K562 (cell line): Measurements from ENCODE around the gene GIT2. TPM values are rescaled to one million over a fixed set of nuclear protein-coding genes. Genes with fewer than 3 reads are reported as not detected.

ENCODE experiments used
- BDP1 ChIP-seq: IDR thresholded peaks from 3 replicates; pipeline ENCODE4 v1.6.1; 2011; ENCODE audit not compliant: insufficient read length, insufficient read depth
- BRCA1 ChIP-seq, 2 experiments: fragments of 450-650 bp in 1 of 2; sonication (generic) in 1 of 2; formaldehyde crosslinking in 1 of 2; IDR thresholded peaks; 2 replicates each; pipeline versions ENCODE4 v1.5.0 to v1.6.1; 2017 to 2020; ENCODE audit warnings: mild to moderate bottlenecking in 1 of 2, missing genetic modification reagents in 1 of 2
- MAFK ChIP-seq: IDR thresholded peaks from 2 replicates; pipeline ENCODE4 v1.6.1; 2011; ENCODE audit warnings: low read length, improper control_type of control experiment
- NFE2L1 ChIP-seq: fragments of 450-650 bp; IDR thresholded peaks from 2 replicates; pipeline ENCODE4 v1.6.1; 2016; ENCODE audit warnings: missing genetic modification characterization, low read depth, mild to moderate bottlenecking, missing compliant biosample characterization, moderate library complexity, borderline replicate concordance
- PPARD ChIP-seq: fragments of 250-450 bp; sonication (Bioruptor Pico); IDR thresholded peaks from 2 replicates; pipeline ENCODE4 v1.8.0; 2022; ENCODE audit warnings: inconsistent platforms, mild to moderate bottlenecking, moderate library complexity
- RUNX1 ChIP-seq: sonication (generic); IDR thresholded peaks from 2 replicates; pipeline ENCODE4 v1.6.1; 2016; ENCODE audit warnings: antibody characterized with exemption, low read depth
- SMARCE1 ChIP-seq: fragments of 450-650 bp; IDR thresholded peaks from 2 replicates; pipeline ENCODE4 v1.7.1; 2016; ENCODE audit warnings: mild to moderate bottlenecking
- SP2 ChIP-seq: IDR thresholded peaks from 2 replicates; pipeline ENCODE4 v1.6.1; 2011; ENCODE audit warnings: mild to moderate bottlenecking, low read depth, low read length, moderate library complexity; ENCODE audit not compliant: poor library complexity, severe bottlenecking; ENCODE audit errors: extremely low read depth
- TBP ChIP-seq: optimal IDR thresholded peaks from 2 replicates; pipeline ENCODE3; 2011; ENCODE audit warnings: low read depth, low read length, improper control_type of control experiment
- polyA plus RNA-seq, 8 experiments: library from polyadenylated mRNA; depleted of rRNA in 4 of 8; stranded (reverse) in 5 of 8; unstranded in 3 of 8; fragments of >200 nt; fragmentation: Nextera tagmentation in 2 of 8; fragmentation: Illumina TruSeq in 1 of 8; extraction: Ambion mirVana in 2 of 8; extraction: Trizol in 1 of 8; gene quantifications; 2 replicates each; pipeline versions ENCODE4 v1.2.1 to v1.2.3, GENCODE V29; 2011 to 2014; ENCODE audit warnings: inconsistent platforms in 1 of 8, missing spikeins in 1 of 8
- total RNA-seq, 7 experiments: library from RNA; depleted of rRNA in 6 of 7; stranded (reverse); fragments of >200 nt in 6 of 7; fragmentation: Illumina TruSeq in 2 of 7; extraction: Trizol in 2 of 7; gene quantifications; 2 replicates each; pipeline versions ENCODE4 v1.2.1 to v1.2.3, GENCODE V29; 2011 to 2021; ENCODE audit warnings: low replicate concordance in 1 of 7
- TF ChIP-seq, protein P1 (sequence below): sonication (generic); formaldehyde crosslinking; IDR thresholded peaks from 2 replicates; pipeline ENCODE4 v1.8.1; 2023; ENCODE audit warnings: mild to moderate bottlenecking, missing genetic modification reagents
- TF ChIP-seq, protein P2 (sequence below): IDR thresholded peaks from 2 replicates; pipeline ENCODE4 v1.6.1; 2016; ENCODE audit warnings: missing genetic modification characterization, missing compliant biosample characterization
- TF ChIP-seq, protein P3 (sequence below): sonication (generic); formaldehyde crosslinking; IDR thresholded peaks from 2 replicates; pipeline ENCODE4 v1.8.0; 2022; ENCODE audit warnings: missing genetic modification reagents, mild to moderate bottlenecking, moderate library complexity, borderline replicate concordance
- TF ChIP-seq, protein P4 (sequence below): sonication (generic); formaldehyde crosslinking; IDR thresholded peaks from 2 replicates; pipeline ENCODE4 v1.8.1; 2023; ENCODE audit warnings: mild to moderate bottlenecking, missing genetic modification reagents, moderate library complexity
- TF ChIP-seq, protein P5 (sequence below), 2 experiments: IDR thresholded peaks in 1 of 2; conservative IDR thresholded peaks in 1 of 2; 2 replicates each; pipeline ENCODE4 v1.6.1; 2016; ENCODE audit warnings: low read depth in 2 of 2, mild to moderate bottlenecking in 1 of 2, missing compliant biosample characterization in 1 of 2, missing genetic modification characterization in 1 of 2, moderate library complexity in 1 of 2
- TF ChIP-seq, protein P6 (sequence below): fragments of 450-650 bp; IDR thresholded peaks from 2 replicates; pipeline ENCODE4 v1.6.1; 2016; ENCODE audit warnings: low read depth, mild to moderate bottlenecking, moderate library complexity

GIT2 gene
- total and polyA plus RNA-seq, 9 of the 15 experiments (the other 6 are each of a cell fraction or from before 2014, with no cell fraction given), result 4.0 to 30.4 (median 23.5) TPM

DNA sequence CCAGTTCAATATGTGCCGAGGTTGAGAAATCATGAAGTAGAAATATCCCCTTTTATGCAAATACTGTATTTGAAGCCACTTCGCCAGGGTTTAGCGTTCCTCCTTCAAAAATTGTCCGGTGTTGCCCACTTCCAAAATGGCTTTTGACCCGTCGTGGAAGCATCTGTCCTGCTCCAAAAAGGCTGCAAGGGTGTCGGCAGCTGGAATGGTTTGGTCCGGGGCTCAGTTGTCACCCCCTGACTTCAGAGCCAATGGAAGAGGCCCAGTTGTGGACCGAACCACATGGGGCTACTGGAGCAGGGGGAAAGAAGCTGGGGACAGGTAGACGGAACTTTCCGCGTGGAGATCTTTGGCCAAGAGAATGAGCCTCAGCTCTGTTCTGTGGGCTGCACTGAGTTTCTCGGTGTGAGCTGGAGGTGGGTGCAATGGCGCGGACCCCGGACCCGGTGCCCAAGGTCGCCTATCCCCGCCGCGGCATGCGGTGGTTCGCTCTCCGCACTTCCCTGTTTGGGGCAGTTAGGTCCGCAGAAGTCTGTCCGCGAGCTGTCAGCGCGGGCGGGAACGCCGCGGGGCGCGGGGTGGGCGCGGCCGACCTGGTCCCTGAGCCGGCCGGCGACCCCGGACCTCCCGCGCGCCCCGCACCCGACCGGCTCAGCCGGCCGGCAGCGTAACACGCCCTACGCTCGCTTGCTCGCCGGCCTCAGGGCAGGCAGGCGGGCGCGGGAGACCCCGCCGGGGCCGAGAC lies 2.9 kb upstream of the GIT2 start, which contains the start of gene ANKRD13A (continued):
- TF ChIP-seq SP2 (no peak), BDP1 (no peak), MAFK (peak; percentile 31; the same call in 1 of the 2 replicates), SMARCE1 (no peak; the same call in 1 of the 2 replicates), RUNX1 (no peak), NFE2L1 (no peak), TBP (peak; percentile 86), BRCA1 (IDR thresholded peaks at IDR 0.05) (no peak), BRCA1 (CRISPR knock-in tag; IDR thresholded peaks at IDR 0.05) (no peak), PPARD (no peak)
- TF ChIP-seq, protein P1, sequence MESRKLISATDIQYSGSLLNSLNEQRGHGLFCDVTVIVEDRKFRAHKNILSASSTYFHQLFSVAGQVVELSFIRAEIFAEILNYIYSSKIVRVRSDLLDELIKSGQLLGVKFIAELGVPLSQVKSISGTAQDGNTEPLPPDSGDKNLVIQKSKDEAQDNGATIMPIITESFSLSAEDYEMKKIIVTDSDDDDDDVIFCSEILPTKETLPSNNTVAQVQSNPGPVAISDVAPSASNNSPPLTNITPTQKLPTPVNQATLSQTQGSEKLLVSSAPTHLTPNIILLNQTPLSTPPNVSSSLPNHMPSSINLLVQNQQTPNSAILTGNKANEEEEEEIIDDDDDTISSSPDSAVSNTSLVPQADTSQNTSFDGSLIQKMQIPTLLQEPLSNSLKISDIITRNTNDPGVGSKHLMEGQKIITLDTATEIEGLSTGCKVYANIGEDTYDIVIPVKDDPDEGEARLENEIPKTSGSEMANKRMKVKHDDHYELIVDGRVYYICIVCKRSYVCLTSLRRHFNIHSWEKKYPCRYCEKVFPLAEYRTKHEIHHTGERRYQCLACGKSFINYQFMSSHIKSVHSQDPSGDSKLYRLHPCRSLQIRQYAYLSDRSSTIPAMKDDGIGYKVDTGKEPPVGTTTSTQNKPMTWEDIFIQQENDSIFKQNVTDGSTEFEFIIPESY (CRISPR knock-in tag), result peak; percentile 80
- TF ChIP-seq, protein P2, sequence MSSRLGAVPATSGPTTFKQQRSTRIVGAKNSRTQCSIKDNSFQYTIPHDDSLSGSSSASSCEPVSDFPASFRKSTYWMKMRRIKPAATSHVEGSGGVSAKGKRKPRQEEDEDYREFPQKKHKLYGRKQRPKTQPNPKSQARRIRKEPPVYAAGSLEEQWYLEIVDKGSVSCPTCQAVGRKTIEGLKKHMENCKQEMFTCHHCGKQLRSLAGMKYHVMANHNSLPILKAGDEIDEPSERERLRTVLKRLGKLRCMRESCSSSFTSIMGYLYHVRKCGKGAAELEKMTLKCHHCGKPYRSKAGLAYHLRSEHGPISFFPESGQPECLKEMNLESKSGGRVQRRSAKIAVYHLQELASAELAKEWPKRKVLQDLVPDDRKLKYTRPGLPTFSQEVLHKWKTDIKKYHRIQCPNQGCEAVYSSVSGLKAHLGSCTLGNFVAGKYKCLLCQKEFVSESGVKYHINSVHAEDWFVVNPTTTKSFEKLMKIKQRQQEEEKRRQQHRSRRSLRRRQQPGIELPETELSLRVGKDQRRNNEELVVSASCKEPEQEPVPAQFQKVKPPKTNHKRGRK, result no peak
- TF ChIP-seq, protein P3, sequence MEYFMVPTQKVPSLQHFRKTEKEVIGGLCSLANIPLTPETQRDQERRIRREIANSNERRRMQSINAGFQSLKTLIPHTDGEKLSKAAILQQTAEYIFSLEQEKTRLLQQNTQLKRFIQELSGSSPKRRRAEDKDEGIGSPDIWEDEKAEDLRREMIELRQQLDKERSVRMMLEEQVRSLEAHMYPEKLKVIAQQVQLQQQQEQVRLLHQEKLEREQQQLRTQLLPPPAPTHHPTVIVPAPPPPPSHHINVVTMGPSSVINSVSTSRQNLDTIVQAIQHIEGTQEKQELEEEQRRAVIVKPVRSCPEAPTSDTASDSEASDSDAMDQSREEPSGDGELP (CRISPR knock-in tag), result peak; percentile 89
- TF ChIP-seq, protein P4, sequence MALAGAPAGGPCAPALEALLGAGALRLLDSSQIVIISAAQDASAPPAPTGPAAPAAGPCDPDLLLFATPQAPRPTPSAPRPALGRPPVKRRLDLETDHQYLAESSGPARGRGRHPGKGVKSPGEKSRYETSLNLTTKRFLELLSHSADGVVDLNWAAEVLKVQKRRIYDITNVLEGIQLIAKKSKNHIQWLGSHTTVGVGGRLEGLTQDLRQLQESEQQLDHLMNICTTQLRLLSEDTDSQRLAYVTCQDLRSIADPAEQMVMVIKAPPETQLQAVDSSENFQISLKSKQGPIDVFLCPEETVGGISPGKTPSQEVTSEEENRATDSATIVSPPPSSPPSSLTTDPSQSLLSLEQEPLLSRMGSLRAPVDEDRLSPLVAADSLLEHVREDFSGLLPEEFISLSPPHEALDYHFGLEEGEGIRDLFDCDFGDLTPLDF (CRISPR knock-in tag), result peak; percentile 55; the same call in 1 of the 2 replicates
- TF ChIP-seq, protein P5, sequence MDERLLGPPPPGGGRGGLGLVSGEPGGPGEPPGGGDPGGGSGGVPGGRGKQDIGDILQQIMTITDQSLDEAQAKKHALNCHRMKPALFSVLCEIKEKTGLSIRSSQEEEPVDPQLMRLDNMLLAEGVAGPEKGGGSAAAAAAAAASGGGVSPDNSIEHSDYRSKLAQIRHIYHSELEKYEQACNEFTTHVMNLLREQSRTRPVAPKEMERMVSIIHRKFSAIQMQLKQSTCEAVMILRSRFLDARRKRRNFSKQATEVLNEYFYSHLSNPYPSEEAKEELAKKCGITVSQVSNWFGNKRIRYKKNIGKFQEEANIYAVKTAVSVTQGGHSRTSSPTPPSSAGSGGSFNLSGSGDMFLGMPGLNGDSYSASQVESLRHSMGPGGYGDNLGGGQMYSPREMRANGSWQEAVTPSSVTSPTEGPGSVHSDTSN (CRISPR knock-in tag; IDR thresholded peaks at IDR 0.05; ENCODE audit: low read depth), result no peak
- TF ChIP-seq, protein P5 (tag; conservative IDR thresholded peaks at IDR 0.05; ENCODE audit: low read depth), result 0 out of 2 replicates have a peak, but pooled peaks have one; percentile 39
- TF ChIP-seq, protein P6, sequence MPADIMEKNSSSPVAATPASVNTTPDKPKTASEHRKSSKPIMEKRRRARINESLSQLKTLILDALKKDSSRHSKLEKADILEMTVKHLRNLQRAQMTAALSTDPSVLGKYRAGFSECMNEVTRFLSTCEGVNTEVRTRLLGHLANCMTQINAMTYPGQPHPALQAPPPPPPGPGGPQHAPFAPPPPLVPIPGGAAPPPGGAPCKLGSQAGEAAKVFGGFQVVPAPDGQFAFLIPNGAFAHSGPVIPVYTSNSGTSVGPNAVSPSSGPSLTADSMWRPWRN, result no peak
